Measurements from ENCODE around the gene KRT32. TPM values are rescaled to one million over a fixed set of nuclear protein-coding genes. Genes with fewer than 3 reads are reported as not detected.

The KRT32 gene
- total and polyA plus RNA-seq, 3 donors from 2014 or later, result 0.19 TPM; not detected in 2

GRCh38 chr17:41496803-41497484 lies 29.8 kb upstream of the KRT32 start:
- TF ChIP-seq POLR2A (IDR thresholded peaks at IDR 0.05), result no peak
- TF ChIP-seq CTCF (IDR thresholded peaks at IDR 0.05), result peak; percentile 17 to 54 (median 51)
- no peaks in the 10 kb centered on the region for H3K27me3 ChIP-seq
- H3K9me3 ChIP-seq, result no peaks in the 10 kb centered on the region
- DNase-seq, result peak; percentile 69
- H3K4me1 ChIP-seq, result peaks cover 19% of the 10 kb centered on the region
- H3K27ac ChIP-seq, result no peak overlapping the region
- H3K4me3 ChIP-seq, result no peak overlapping the region
- intact Hi-C loops (cut with DNase I; ENCODE audit: low total_unique reads), result no loop called here
- H3K36me3 ChIP-seq (ENCODE audit: low read depth, missing control alignments), result no peaks in the 10 kb centered on the region
- WGBS, 2 donors, result 61 to 83% methylated on average over 6 to 12 of the region's 12 CpGs

- no peak for DNase-seq
- H3K36me3 ChIP-seq (ENCODE audit: low read depth, missing control alignments), result no peaks in the 10 kb centered on the region
- no peaks in the 10 kb centered on the region for H3K27me3 ChIP-seq
- WGBS, 2 donors, result 73% methylated on average over 2 of the region's 2 CpGs
- no peaks in the 10 kb centered on the region for H3K9me3 ChIP-seq
- H3K4me3 ChIP-seq, result no peak overlapping the region
- no peak overlapping the region for H3K27ac ChIP-seq
- intact Hi-C loops (cut with DNase I; ENCODE audit: low total_unique reads), result no loop called here
- TF ChIP-seq CTCF (IDR thresholded peaks at IDR 0.05) (no peak), POLR2A (IDR thresholded peaks at IDR 0.05) (no peak)
- peaks cover 23% of the 10 kb centered on the region for H3K4me1 ChIP-seq
Measured at GRCh38 chr17:41494524-41494923, 27.3 kb upstream of the KRT32 start.

GRCh38 chr17:41492771-41493170 lies 25.6 kb upstream of the KRT32 start:
- 33 to 55% methylated on average over 4 of the region's 4 CpGs for WGBS, 2 donors

GRCh38 chr17:41492351-41492750 lies 25.2 kb upstream of the KRT32 start:
- WGBS, 2 donors, result 47 to 48% methylated on average over 6 of the region's 6 CpGs
- Histone ChIP-seq H3K4me3 (no peak overlapping the region), H3K9me3 (no peaks in the 10 kb centered on the region), H3K36me3 (ENCODE audit: low read depth, missing control alignments) (no peaks in the 10 kb centered on the region), H3K27me3 (no peaks in the 10 kb centered on the region), H3K4me1 (peaks cover 23% of the 10 kb centered on the region), H3K27ac (peak overlapping the region in 1 of 2 donors; percentile 51)
- intact Hi-C loops (cut with DNase I; ENCODE audit: low total_unique reads), result no loop called here
- TF ChIP-seq POLR2A (IDR thresholded peaks at IDR 0.05), result no peak
- TF ChIP-seq CTCF (IDR thresholded peaks at IDR 0.05), result no peak
- DNase-seq, result peak; percentile 69

More at GRCh38 chr17:41492771-41493170, 25.6 kb upstream of the KRT32 start:
- TF ChIP-seq CTCF (IDR thresholded peaks at IDR 0.05) (no peak), POLR2A (IDR thresholded peaks at IDR 0.05) (no peak)
- H3K27ac ChIP-seq, result no peak overlapping the region
- H3K27me3 ChIP-seq, result no peaks in the 10 kb centered on the region
- H3K36me3 ChIP-seq (ENCODE audit: low read depth, missing control alignments), result no peaks in the 10 kb centered on the region
- peaks cover 23% of the 10 kb centered on the region for H3K4me1 ChIP-seq
- intact Hi-C loops (cut with DNase I; ENCODE audit: low total_unique reads), result no loop called here
- H3K9me3 ChIP-seq, result no peaks in the 10 kb centered on the region
- DNase-seq, result no peak
- H3K4me3 ChIP-seq, result no peak overlapping the region

GRCh38 chr17:41491476-41491875 lies 24.3 kb upstream of the KRT32 start:
- 82 to 86% methylated on average over 2 of the region's 2 CpGs for WGBS, 2 donors
- Histone ChIP-seq H3K4me1 (peaks cover 19% of the 10 kb centered on the region), H3K27ac (no peak overlapping the region), H3K9me3 (no peaks in the 10 kb centered on the region), H3K4me3 (no peak overlapping the region), H3K27me3 (no peaks in the 10 kb centered on the region), H3K36me3 (ENCODE audit: low read depth, missing control alignments) (no peaks in the 10 kb centered on the region)
- intact Hi-C loops (cut with DNase I; ENCODE audit: low total_unique reads), result no loop called here
- TF ChIP-seq POLR2A (IDR thresholded peaks at IDR 0.05) (no peak), CTCF (IDR thresholded peaks at IDR 0.05) (no peak)
- no peak for DNase-seq
